ENCODE results near the gene CDK17. TPM values are rescaled to one million over a fixed set of nuclear protein-coding genes. Genes with fewer than 3 reads are reported as not detected.

Gene CDK17
- total and polyA plus RNA-seq, 2 of the 8 experiments (the other 6 are each of a cell fraction or from before 2014, with no cell fraction given) = 5.8 to 20.0 TPM

- Histone ChIP-seq H3K4me3 (ENCODE audit: extremely low read depth in 1 of 4, insufficient read depth in 2 of 4, low read depth in 3 of 4, low read length in 4 of 4) (no peak overlapping the region), H3K18ac (ENCODE audit: extremely low read depth, low read length) (no peak overlapping the region), H3K4ac (replicated peaks; ENCODE audit: insufficient read length, low read depth, low read length) (no peak overlapping the region), H2AK5ac (ENCODE audit: low read depth, low read length) (no peak overlapping the region), H3K9ac (replicated peaks in 1 of 4; ENCODE audit: extremely low read depth in 1 of 4, low read depth in 3 of 4, low read length in 3 of 4) (no peak overlapping the region), H3K9me3 (ENCODE audit: insufficient read depth in 2 of 2, low read depth in 1 of 2, low read length in 1 of 2) (no peaks in the 10 kb centered on the region), H3K27me3 (replicated peaks in 1 of 4; ENCODE audit: control insufficient read depth in 3 of 4, extremely low read depth in 1 of 4, insufficient read depth in 3 of 4, low read length in 3 of 4) (no peaks in the 10 kb centered on the region), H3K56ac (replicated peaks; ENCODE audit: insufficient read length, low read depth, low read length) (no peak overlapping the region), H2BK12ac (ENCODE audit: low read depth, low read length) (no peak overlapping the region), H2BK120ac (replicated peaks; ENCODE audit: low read depth, low read length) (no peak overlapping the region), H3K27ac (ENCODE audit: low read depth, low read length) (no peak overlapping the region), H2BK20ac (ENCODE audit: low read length) (no peak overlapping the region), H2AFZ (ENCODE audit: low read length) (no peak overlapping the region), H3K14ac (ENCODE audit: insufficient read length) (no peak overlapping the region), H3K23ac (ENCODE audit: insufficient read length) (no peak overlapping the region), H4K20me1 (replicated peaks in 1 of 2; ENCODE audit: control insufficient read depth in 1 of 2, insufficient read depth in 2 of 2, low read length in 2 of 2) (no peaks in the 10 kb centered on the region), H3K79me2 (ENCODE audit: control insufficient read depth in 1 of 2, insufficient read depth in 2 of 2, low read length in 2 of 2) (no peaks in the 10 kb centered on the region), H3K36me3 (ENCODE audit: control insufficient read depth in 2 of 4, insufficient read depth in 4 of 4, low read length in 3 of 4) (no peaks in the 10 kb centered on the region), H4K91ac (replicated peaks; ENCODE audit: insufficient read length, low read length) (no peak overlapping the region), H3K4me1 (replicated peaks in 1 of 4; ENCODE audit: control insufficient read depth in 3 of 4, insufficient read depth in 4 of 4, low read length in 3 of 4) (peaks cover 0 to 5% (median 0%) of the 10 kb centered on the region in 4 experiments; a peak in 2 of 7 replicates), H2BK5ac (ENCODE audit: low read depth, low read length) (no peak overlapping the region), H3K79me1 (ENCODE audit: low read depth, low read length) (no peaks in the 10 kb centered on the region), H4K5ac (ENCODE audit: insufficient read length, low read depth, low read length) (no peak overlapping the region), H2BK15ac (ENCODE audit: low read length) (no peak overlapping the region), H3K4me2 (ENCODE audit: insufficient read depth in 1 of 2, low read depth in 2 of 2, low read length in 2 of 2) (no peak overlapping the region), H3K23me2 (ENCODE audit: low read depth, low read length) (no peaks in the 10 kb centered on the region), H4K8ac (ENCODE audit: extremely low read depth, insufficient read depth, low read length) (no peak overlapping the region)
- DNase-seq (ENCODE audit: low read depth in 1 of 2, low spot score in 2 of 2) (no peak), FAIRE-seq (no peak)
- no peak for TF ChIP-seq SUZ12 (IDR thresholded peaks at IDR 0.05; ENCODE audit: low read length)
- TF ChIP-seq EP300 (IDR thresholded peaks at IDR 0.05; ENCODE audit: borderline replicate concordance in 1 of 2, low read depth in 2 of 2, low read length in 2 of 2) = no peak
- TF ChIP-seq TBP (IDR thresholded peaks at IDR 0.05; ENCODE audit: low read depth, low read length) = no peak
- 90% methylated on average over 9 of the region's 9 CpGs; no CpG with 5 or more reads in 1 of the 2 experiments for WGBS, 2 experiments (ENCODE audit: extremely low coverage in 1 of 2, insufficient coverage in 1 of 2, insufficient read length in 1 of 2, insufficient replicate concordance in 2 of 2, low coverage in 1 of 2, low lambda C conversion rate in 2 of 2, missing lambda C conversion rate in 1 of 2)
- ChIA-PET CTCF (ENCODE audit: partially characterized antibody) (interaction anchor here (2.2 kb wide), 1 partner anchor 14 kb away, joined by 6 read pairs; no protein-coding TSS in a partner anchor), POLR2A (ENCODE audit: partially characterized antibody) (interaction anchor here (1.0 kb wide), 1 partner anchor 12 kb away, joined by 3 read pairs; no protein-coding TSS in a partner anchor)
Measured at GRCh38 chr12:96237465-96238077, 162.7 kb downstream of the CDK17 start.
